ENCODE data around the gene MRPL52.

- no peak for TF ChIP-seq CTCF (IDR thresholded peaks at IDR 0.05)
- no peak for TF ChIP-seq POLR2A (IDR thresholded peaks at IDR 0.05)
Measured at GRCh38 chr14:22835505-22835904, 5.8 kb downstream of the MRPL52 start.

Measured in body of pancreas (tissue), 4 donors.